Thoracic aorta (tissue), 2 donors: ENCODE data around the gene CEP104. TPM values are rescaled to one million over a fixed set of nuclear protein-coding genes. Genes with fewer than 3 reads are reported as not detected.
A peak's percentile ranks its signal among the peaks of the same experiment; 100 is the strongest.

Experiments
- ATAC-seq: fragments of 150-250 bp; one replicate; pipeline ENCODE4 v1.8.0; 2017; ENCODE audit warnings: low read depth; ENCODE audit not compliant: insufficient number of reproducible peaks, low FRiP score
- DNase-seq: peaks from one replicate; pipeline ENCODE4 v3.0.0-alpha.2; 2020; ENCODE audit warnings: low spot score
- H3K27ac ChIP-seq, 2 donors: fragments of 200-600 bp; sonication (generic); 1 replicate in 1 of 2; 2 replicates in 1 of 2; pipeline ENCODE4 v1.5.1; 2016; ENCODE audit warnings: mild to moderate bottlenecking in 2 of 2, moderate library complexity in 2 of 2
- H3K27me3 ChIP-seq: fragments of 200-600 bp; sonication (generic); replicated peaks from 2 replicates; pipeline ENCODE4 v1.6.0; 2016; ENCODE audit warnings: mild to moderate bottlenecking; ENCODE audit not compliant: insufficient read depth
- H3K36me3 ChIP-seq: fragments of 200-600 bp; sonication (generic); one replicate; pipeline ENCODE4 v1.5.1; 2016
- H3K4me1 ChIP-seq, 2 donors: fragments of 200-600 bp; sonication (generic); 1 replicate in 1 of 2; 2 replicates in 1 of 2; pipeline versions ENCODE4 v1.5.1 to v1.6.0; 2016; ENCODE audit warnings: low read depth in 2 of 2, mild to moderate bottlenecking in 1 of 2; ENCODE audit not compliant: control insufficient read depth in 1 of 2
- H3K4me3 ChIP-seq: fragments of 200-600 bp; sonication (generic); 2 replicates; pipeline ENCODE4 v1.5.1; 2016; ENCODE audit warnings: mild to moderate bottlenecking
- H3K9me3 ChIP-seq: fragments of 200-600 bp; sonication (generic); 2 replicates; pipeline ENCODE4 v1.5.1; 2016
- CTCF ChIP-seq: fragments of 200-600 bp; sonication (generic); IDR thresholded peaks from one replicate; pipeline ENCODE4 v1.5.1; 2019; ENCODE audit warnings: antibody characterized with exemption
- total RNA-seq, 2 donors: library from RNA; depleted of rRNA; stranded (reverse); fragments of >200 nt; gene quantifications; one replicate each; pipeline versions ENCODE4 v1.1.0 to v1.2.3, GENCODE V29; 2016

Gene CEP104
- total RNA-seq, 2 donors from 2014 or later: 27.3 to 59.2 TPM

GRCh38 chr1:3857791-3858129, 749 bp upstream of the CEP104 start:
- Histone ChIP-seq H3K36me3 (no peaks in the 10 kb centered on the region), H3K4me1 (peaks cover 13 to 21% of the 10 kb centered on the region in 2 donors), H3K27ac (peak overlapping the region; percentile 73 to 86), H3K27me3 (no peaks in the 10 kb centered on the region), H3K4me3 (peak overlapping the region; percentile 79), H3K9me3 (no peaks in the 10 kb centered on the region)
- TF ChIP-seq CTCF: no peak
- ATAC-seq (no peak), DNase-seq (no peak)

DNA sequence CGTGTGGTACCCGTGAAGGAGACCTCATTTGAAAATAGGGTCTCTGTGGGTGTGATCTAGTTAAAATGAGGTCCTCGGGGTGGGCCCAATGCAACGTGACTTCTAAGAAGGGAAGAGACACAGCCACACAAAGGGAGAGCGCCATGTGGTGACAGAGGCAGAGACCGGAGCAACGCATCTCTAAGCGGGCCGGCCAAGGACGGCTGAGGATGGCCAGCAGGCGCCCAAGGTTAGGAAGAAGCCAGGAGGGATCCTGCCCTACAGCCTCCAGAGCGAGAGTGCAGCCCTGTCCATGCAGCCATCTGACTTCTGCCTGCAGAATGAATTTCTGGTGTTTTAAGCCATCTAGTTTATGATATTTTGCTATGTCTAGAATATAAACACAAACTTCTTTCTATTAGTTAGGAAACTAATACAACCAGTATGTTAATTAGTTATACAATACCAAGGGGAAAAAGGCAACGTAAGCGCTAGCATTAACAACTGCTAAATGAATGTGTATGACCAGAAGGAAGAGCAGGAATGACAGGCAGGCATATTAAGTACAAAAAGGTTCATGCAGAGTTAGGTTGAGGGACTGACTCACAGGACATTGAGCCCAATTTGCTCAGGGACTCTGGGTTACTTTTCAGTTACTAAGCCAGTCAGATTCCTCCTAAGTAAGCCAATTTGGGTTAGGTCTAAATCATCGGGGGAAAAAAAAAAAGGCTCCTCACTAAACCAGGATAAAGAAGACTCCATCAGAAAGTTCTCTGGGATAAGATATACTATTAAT, 4.1 kb downstream of the CEP104 start:
- no peak for TF ChIP-seq CTCF
- no peak for ATAC-seq
- peaks cover 9 to 15% of the 10 kb centered on the region in 2 donors for H3K4me1 ChIP-seq
- DNase-seq: no peak
- no peaks in the 10 kb centered on the region for H3K27me3 ChIP-seq
- peaks cover 25% of the 10 kb centered on the region for H3K36me3 ChIP-seq
- no peaks in the 10 kb centered on the region for H3K9me3 ChIP-seq
- no peak overlapping the region for H3K4me3 ChIP-seq
- H3K27ac ChIP-seq: no peak overlapping the region

DNA sequence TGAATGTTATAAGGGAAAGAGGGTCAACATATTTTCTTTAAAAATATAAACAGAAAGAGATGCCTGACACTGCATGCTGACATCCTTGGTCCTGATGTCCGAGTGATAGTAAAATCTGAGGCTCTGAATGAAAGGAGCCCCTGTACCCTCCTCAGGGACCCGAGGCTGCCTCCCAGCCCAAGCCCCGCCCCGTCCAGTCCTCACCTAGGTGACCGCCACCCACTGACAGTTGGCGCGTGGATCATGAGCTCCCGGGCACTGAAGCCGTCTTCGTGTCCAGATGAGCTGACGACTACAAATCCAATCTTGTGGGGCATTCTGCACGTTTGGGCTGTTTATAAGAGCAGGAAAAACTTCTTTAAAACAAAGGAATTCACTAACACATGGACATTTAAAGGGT, 4.9 kb downstream of the CEP104 start:
- Histone ChIP-seq H3K27me3 (no peaks in the 10 kb centered on the region), H3K9me3 (no peaks in the 10 kb centered on the region), H3K4me1 (peaks cover 8 to 13% of the 10 kb centered on the region in 2 donors), H3K27ac (no peak overlapping the region), H3K36me3 (peaks cover 33% of the 10 kb centered on the region), H3K4me3 (no peak overlapping the region)
- no peak for TF ChIP-seq CTCF
- DNase-seq (no peak), ATAC-seq (no peak)

GRCh38 chr1:3851292-3851691, 5.7 kb downstream of the CEP104 start:
- Histone ChIP-seq H3K27ac (no peak overlapping the region), H3K36me3 (peaks cover 35% of the 10 kb centered on the region), H3K27me3 (no peaks in the 10 kb centered on the region), H3K4me3 (no peak overlapping the region), H3K4me1 (peaks cover 8 to 11% of the 10 kb centered on the region in 2 donors), H3K9me3 (no peaks in the 10 kb centered on the region)
- no peak for ATAC-seq
- DNase-seq: no peak
- TF ChIP-seq CTCF: no peak

- Histone ChIP-seq H3K4me3 (no peak overlapping the region), H3K36me3 (peaks cover 35% of the 10 kb centered on the region), H3K27ac (no peak overlapping the region), H3K27me3 (no peaks in the 10 kb centered on the region), H3K9me3 (no peaks in the 10 kb centered on the region), H3K4me1 (peaks cover 5 to 7% of the 10 kb centered on the region in 2 donors)
- TF ChIP-seq CTCF: no peak
- ATAC-seq (no peak), DNase-seq (no peak)
Measured at GRCh38 chr1:3850857-3851256, 6.2 kb downstream of the CEP104 start.
